ENCODE results near the gene SETD2. TPM values are rescaled to one million over a fixed set of nuclear protein-coding genes. Genes with fewer than 3 reads are reported as not detected.

The SETD2 gene
- total RNA-seq, 1 experiment from 2014 or later: 28.8 TPM

GRCh38 chr3:47010910-47011309, 153.0 kb downstream of the SETD2 start:
- POLR2A ChIA-PET (ENCODE audit: low non-redundant PET): no interaction called here
- H3K27ac ChIP-seq (ENCODE audit: low read depth, low read length, poor library complexity, severe bottlenecking): no peak overlapping the region
- no peaks in the 10 kb centered on the region for H3K36me3 ChIP-seq (ENCODE audit: insufficient read depth, low read length, poor library complexity, severe bottlenecking)
- no peak overlapping the region for H3K4me3 ChIP-seq (ENCODE audit: low read depth, low read length, poor library complexity, severe bottlenecking)
- intact Hi-C loops (cut with micrococcal nuclease; ENCODE audit: unreplicated experiment): no loop called here
- CTCF ChIA-PET: no interaction called here
- H3K4me1 ChIP-seq (ENCODE audit: insufficient read depth, low read length, poor library complexity, severe bottlenecking): no peaks in the 10 kb centered on the region
- no peaks in the 10 kb centered on the region for H3K27me3 ChIP-seq (replicated peaks; ENCODE audit: insufficient read depth, low read depth, low read length, poor library complexity)
- no peak for TF ChIP-seq CTCF (conservative IDR thresholded peaks at IDR 0.05; ENCODE audit: low read depth, low read length)
- no peak for TF ChIP-seq EZH2 (IDR thresholded peaks at IDR 0.05; ENCODE audit: borderline replicate concordance, low read depth, low read length, poor library complexity, severe bottlenecking)
- BruUV-seq (replicated peaks): no TSS peak
- no peaks in the 10 kb centered on the region for H3K9me3 ChIP-seq (ENCODE audit: low read depth, low read length, poor library complexity, severe bottlenecking)
- DNase-seq (ENCODE audit: low spot score): no peak

GRCh38 chr3:47010111-47010712, 153.7 kb downstream of the SETD2 start:
- no peak for TF ChIP-seq CTCF (conservative IDR thresholded peaks at IDR 0.05; ENCODE audit: low read depth, low read length)
- no peak for TF ChIP-seq EZH2 (IDR thresholded peaks at IDR 0.05; ENCODE audit: borderline replicate concordance, low read depth, low read length, poor library complexity, severe bottlenecking)
- no peak for DNase-seq (ENCODE audit: low spot score)
- H3K4me1 ChIP-seq (ENCODE audit: insufficient read depth, low read length, poor library complexity, severe bottlenecking): no peaks in the 10 kb centered on the region
- BruUV-seq (replicated peaks): no TSS peak
- peak overlapping the region; percentile 73 for H3K27ac ChIP-seq (ENCODE audit: low read depth, low read length, poor library complexity, severe bottlenecking)
- H3K9me3 ChIP-seq (ENCODE audit: low read depth, low read length, poor library complexity, severe bottlenecking): no peaks in the 10 kb centered on the region
- peak overlapping the region; percentile 44 for H3K4me3 ChIP-seq (ENCODE audit: low read depth, low read length, poor library complexity, severe bottlenecking)
- ChIA-PET CTCF (no interaction called here), POLR2A (ENCODE audit: low non-redundant PET) (no interaction called here)
- H3K27me3 ChIP-seq (replicated peaks; ENCODE audit: insufficient read depth, low read depth, low read length, poor library complexity): no peaks in the 10 kb centered on the region
- intact Hi-C loops (cut with micrococcal nuclease; ENCODE audit: unreplicated experiment): no loop called here
- no peaks in the 10 kb centered on the region for H3K36me3 ChIP-seq (ENCODE audit: insufficient read depth, low read length, poor library complexity, severe bottlenecking)

- H3K27me3 ChIP-seq (replicated peaks; ENCODE audit: insufficient read depth, low read depth, low read length, poor library complexity): no peaks in the 10 kb centered on the region
- TF ChIP-seq CTCF (conservative IDR thresholded peaks at IDR 0.05; ENCODE audit: low read depth, low read length) (no peak), EZH2 (IDR thresholded peaks at IDR 0.05; ENCODE audit: borderline replicate concordance, low read depth, low read length, poor library complexity, severe bottlenecking) (no peak)
- no peaks in the 10 kb centered on the region for H3K9me3 ChIP-seq (ENCODE audit: low read depth, low read length, poor library complexity, severe bottlenecking)
- CTCF ChIA-PET: no interaction called here
- no peaks in the 10 kb centered on the region for H3K36me3 ChIP-seq (ENCODE audit: insufficient read depth, low read length, poor library complexity, severe bottlenecking)
- peak; percentile 87 for DNase-seq (ENCODE audit: low spot score)
- intact Hi-C loops (cut with micrococcal nuclease; ENCODE audit: unreplicated experiment): no loop called here
- peak overlapping the region; percentile 44 for H3K4me3 ChIP-seq (ENCODE audit: low read depth, low read length, poor library complexity, severe bottlenecking)
- POLR2A ChIA-PET (ENCODE audit: low non-redundant PET): no interaction called here
- H3K4me1 ChIP-seq (ENCODE audit: insufficient read depth, low read length, poor library complexity, severe bottlenecking): no peaks in the 10 kb centered on the region
- no TSS peak for BruUV-seq (replicated peaks)
- H3K27ac ChIP-seq (ENCODE audit: low read depth, low read length, poor library complexity, severe bottlenecking): peak overlapping the region; percentile 73
Measured at GRCh38 chr3:47009225-47010110, 154.4 kb downstream of the SETD2 start.

Data from A673 (cell line).